CD14-positive monocyte (primary cell): ENCODE data around the gene ITPRIPL1. TPM values are rescaled to one million over a fixed set of nuclear protein-coding genes. Genes with fewer than 3 reads are reported as not detected.

Source experiments
- DNase-seq, 3 donors: peaks; one replicate each; pipeline ENCODE4 v3.0.0-alpha.2; 2011 to 2022
- H2AFZ ChIP-seq: 2 replicates; pipeline ENCODE4 v1.6.0; 2012; ENCODE audit warnings: mild to moderate bottlenecking, low read depth, low read length, inconsistent platforms; ENCODE audit not compliant: insufficient read depth, poor library complexity, severe bottlenecking
- H3K27ac ChIP-seq, 2 donors: 1 replicate in 1 of 2; 2 replicates in 1 of 2; pipeline ENCODE4 v1.5.1; 2012 to 2013; ENCODE audit warnings: low read length in 2 of 2, control low read depth in 1 of 2, inconsistent platforms in 1 of 2, low read depth in 1 of 2, mild to moderate bottlenecking in 1 of 2
- H3K27me3 ChIP-seq, 2 donors: one replicate each; pipeline versions ENCODE4 v1.6.0 to v1.6.1; 2011 to 2013; ENCODE audit warnings: low read length in 2 of 2; ENCODE audit not compliant: control insufficient read depth in 2 of 2, insufficient read depth in 2 of 2
- H3K36me3 ChIP-seq, 2 donors: replicated peaks in 1 of 2; 1 replicate in 1 of 2; 2 replicates in 1 of 2; pipeline versions ENCODE4 v1.5.1 to v1.6.1; 2012 to 2013; ENCODE audit warnings: low read length in 2 of 2, control low read depth in 1 of 2, inconsistent platforms in 1 of 2, mild to moderate bottlenecking in 1 of 2; ENCODE audit not compliant: insufficient read depth in 2 of 2, control insufficient read depth in 1 of 2
- H3K4me1 ChIP-seq, 2 donors: 1 replicate in 1 of 2; 2 replicates in 1 of 2; pipeline versions ENCODE4 v1.5.1 to v1.6.1; 2012 to 2013; ENCODE audit warnings: low read length in 2 of 2, control low read depth in 1 of 2, inconsistent platforms in 1 of 2, mild to moderate bottlenecking in 1 of 2, moderate library complexity in 1 of 2; ENCODE audit not compliant: insufficient read depth in 2 of 2, control insufficient read depth in 1 of 2
- H3K4me2 ChIP-seq: replicated peaks from 2 replicates; pipeline ENCODE3; 2012; ENCODE audit warnings: low read length, moderate library complexity, mild to moderate bottlenecking; ENCODE audit not compliant: poor library complexity, severe bottlenecking; ENCODE audit errors: extremely low read depth
- H3K4me3 ChIP-seq, 3 experiments: fragments of 200-600 bp in 1 of 3; sonication (generic) in 1 of 3; replicated peaks in 1 of 3; 1 replicate in 2 of 3; 2 replicates in 1 of 3; pipeline ENCODE4 v1.5.1; 2011 to 2013; ENCODE audit warnings: low read length in 3 of 3, mild to moderate bottlenecking in 3 of 3, control low read depth in 2 of 3, low read depth in 2 of 3, inconsistent platforms in 1 of 3, moderate library complexity in 1 of 3
- H3K79me2 ChIP-seq: 2 replicates; pipeline ENCODE4 v1.6.0; 2012; ENCODE audit warnings: mild to moderate bottlenecking, control low read depth, inconsistent platforms, low read length, moderate library complexity; ENCODE audit not compliant: insufficient read depth
- H3K9ac ChIP-seq: 2 replicates; pipeline ENCODE4 v1.6.0; 2017; ENCODE audit warnings: low read length, mild to moderate bottlenecking; ENCODE audit not compliant: insufficient read depth, poor library complexity, severe bottlenecking
- H3K9me3 ChIP-seq, 2 donors: replicated peaks in 1 of 2; 1 replicate in 1 of 2; 2 replicates in 1 of 2; pipeline versions ENCODE4 v1.5.1 to v1.6.1; 2012 to 2013; ENCODE audit warnings: low read length in 2 of 2, control low read depth in 1 of 2; ENCODE audit not compliant: control insufficient read depth in 1 of 2, insufficient read depth in 1 of 2
- H4K20me1 ChIP-seq: 2 replicates; pipeline ENCODE4 v1.6.0; 2012; ENCODE audit warnings: mild to moderate bottlenecking, low read length, control low read depth, moderate library complexity; ENCODE audit not compliant: insufficient read depth
- H3K27ac Mint-ChIP-seq, 7 donors: one replicate each; pipeline ENCODE4 v1.8.0; 2020; ENCODE audit warnings: mild to moderate bottlenecking in 7 of 7, mixed read lengths in 7 of 7, moderate library complexity in 6 of 7, inconsistent platforms in 2 of 7
- H3K27me3 Mint-ChIP-seq, 3 donors: one replicate each; pipeline ENCODE4 v1.8.0; 2021 to 2022; ENCODE audit warnings: low read depth in 3 of 3, mild to moderate bottlenecking in 3 of 3, mixed read lengths in 3 of 3, moderate library complexity in 3 of 3, inconsistent platforms in 1 of 3
- H3K36me3 Mint-ChIP-seq, 2 donors: one replicate each; pipeline ENCODE4 v1.8.0; 2020; ENCODE audit warnings: mixed read lengths in 2 of 2, inconsistent platforms in 1 of 2, mild to moderate bottlenecking in 1 of 2
- H3K4me1 Mint-ChIP-seq: one replicate; pipeline ENCODE4 v1.8.0; 2020; ENCODE audit warnings: mild to moderate bottlenecking, mixed read lengths
- H3K4me3 Mint-ChIP-seq, 2 donors: one replicate each; pipeline ENCODE4 v1.8.0; 2020; ENCODE audit warnings: mild to moderate bottlenecking in 2 of 2, mixed read lengths in 2 of 2, moderate library complexity in 1 of 2
- H3K9me3 Mint-ChIP-seq, 7 donors: one replicate each; pipeline ENCODE4 v1.8.0; 2020 to 2022; ENCODE audit warnings: mixed read lengths in 7 of 7, mild to moderate bottlenecking in 6 of 7, moderate library complexity in 6 of 7, inconsistent platforms in 2 of 7
- CTCF ChIP-seq: fragments of 200-600 bp; IDR thresholded peaks from one replicate; pipeline ENCODE4 v1.8.0; 2022; ENCODE audit warnings: antibody characterized with exemption, mild to moderate bottlenecking
- WGBS: methylation state at CpG from one replicate; pipeline ENCODE4 v1.1.5; 2013; ENCODE audit warnings: missing lambda C conversion rate; ENCODE audit not compliant: insufficient coverage; 5-methylcytosine and 5-hydroxymethylcytosine counted together
- intact Hi-C, 2 donors: fragments of 100-400 bp; cut with micrococcal nuclease; formaldehyde crosslinking; loops; one replicate each; pipeline versions ENCODE4 v1.15.0 to v1.15.1; 2023
- polyA plus RNA-seq, 3 donors: library from polyadenylated mRNA; depleted of rRNA in 1 of 3; unstranded in 2 of 3; stranded (reverse) in 1 of 3; fragments of 300-500 nt in 2 of 3; fragments of >200 nt in 1 of 3; fragmentation: Illumina TruSeq in 2 of 3; gene quantifications; 1 replicate in 2 of 3; 2 replicates in 1 of 3; pipeline ENCODE4 v1.2.3, GENCODE V29; 2012 to 2021

ITPRIPL1 gene
- polyA plus RNA-seq, 3 donors, result 0.18 to 0.50 (median 0.39) TPM

GRCh38 chr2:96326564-96326963, 1.4 kb downstream of the ITPRIPL1 start:
- Histone ChIP-seq H3K27me3 (peaks cover 0 to 5% of the 10 kb centered on the region in 2 donors), H4K20me1 (no peaks in the 10 kb centered on the region), H3K79me2 (no peaks in the 10 kb centered on the region), H3K9me3 (no peaks in the 10 kb centered on the region), H3K4me3 (no peak overlapping the region), H3K9ac (no peak overlapping the region), H2AFZ (peak overlapping the region; percentile 99), H3K27ac (no peak overlapping the region), H3K4me1 (peaks cover 27 to 28% of the 10 kb centered on the region in 2 donors), H3K4me2 (no peak overlapping the region), H3K36me3 (no peaks in the 10 kb centered on the region)
- Mint-ChIP-seq H3K4me1 (peaks cover 37% of the 10 kb centered on the region), H3K27ac (peak overlapping the region in 1 of 7 donors; percentile 83), H3K9me3 (no peaks in the 10 kb centered on the region), H3K36me3 (peaks cover 7 to 9% of the 10 kb centered on the region in 2 donors), H3K27me3 (peaks cover 18 to 25% (median 19%) of the 10 kb centered on the region in 3 donors), H3K4me3 (no peak overlapping the region)
- no peak for DNase-seq
- intact Hi-C loops, result no loop called here
- WGBS, result 96% methylated on average over 8 of the region's 8 CpGs
- no peak for TF ChIP-seq CTCF

GRCh38 chr2:96326990-96327820, 2.1 kb downstream of the ITPRIPL1 start:
- H3K36me3 ChIP-seq, result no peaks in the 10 kb centered on the region
- peaks cover 21% of the 10 kb centered on the region in 2 donors for H3K4me1 ChIP-seq
- H3K4me2 ChIP-seq, result no peak overlapping the region
- H3K36me3 Mint-ChIP-seq, result peaks cover 7 to 9% of the 10 kb centered on the region in 2 donors
- 99% methylated on average over 15 of the region's 21 CpGs for WGBS
- H2AFZ ChIP-seq, result no peak overlapping the region
- H3K27me3 Mint-ChIP-seq, result peaks cover 13 to 21% (median 18%) of the 10 kb centered on the region in 3 donors
- TF ChIP-seq CTCF, result no peak
- peaks cover 33% of the 10 kb centered on the region for H3K4me1 Mint-ChIP-seq
- no peaks in the 10 kb centered on the region for H3K9me3 ChIP-seq
- H3K4me3 ChIP-seq, result no peak overlapping the region
- H3K9ac ChIP-seq, result no peak overlapping the region
- intact Hi-C loops, result no loop called here
- H3K27ac ChIP-seq, result no peak overlapping the region
- peaks cover 0 to 5% of the 10 kb centered on the region in 2 donors for H3K27me3 ChIP-seq
- H3K79me2 ChIP-seq, result no peaks in the 10 kb centered on the region
- no peak overlapping the region for H3K4me3 Mint-ChIP-seq
- peak overlapping the region in 2 of 7 donors; percentile 57 to 83 for H3K27ac Mint-ChIP-seq
- H3K9me3 Mint-ChIP-seq, result no peaks in the 10 kb centered on the region
- H4K20me1 ChIP-seq, result no peaks in the 10 kb centered on the region
- DNase-seq, result no peak
